BLaER1 treated with 17β-estradiol and CSF1 and Interleukin-3, amounts not matched to agents 10 nM and 100 nM (cell line): ENCODE measurements around the gene S1PR2.

ENCODE experiments used
- H3K27ac ChIP-seq, 11 experiments: shearing (Covaris generic); formaldehyde crosslinking; 2 replicates each; pipeline ENCODE4 v1.8.1; 2022
- H3K27me3 ChIP-seq, 11 experiments: shearing (Covaris generic); formaldehyde crosslinking; 2 replicates each; pipeline ENCODE4 v1.8.1; 2022
- H3K36me3 ChIP-seq, 11 experiments: shearing (Covaris generic); formaldehyde crosslinking; 2 replicates each; pipeline ENCODE4 v1.8.1; 2022
- H3K4me1 ChIP-seq, 10 experiments: shearing (Covaris generic); formaldehyde crosslinking; 2 replicates each; pipeline ENCODE4 v1.8.1; 2022
- H3K4me2 ChIP-seq, 11 experiments: shearing (Covaris generic); formaldehyde crosslinking; 2 replicates each; pipeline ENCODE4 v1.8.1; 2022
- H3K4me3 ChIP-seq, 10 experiments: shearing (Covaris generic); formaldehyde crosslinking; 2 replicates each; pipeline ENCODE4 v1.8.1; 2022
- H3K9ac ChIP-seq, 11 experiments: shearing (Covaris generic); formaldehyde crosslinking; 2 replicates each; pipeline ENCODE4 v1.8.1; 2022
- H3K9me3 ChIP-seq, 11 experiments: shearing (Covaris generic); formaldehyde crosslinking; replicated peaks in 1 of 11; 2 replicates each; pipeline ENCODE4 v1.8.1; 2022
- H4K20me1 ChIP-seq, 11 experiments: shearing (Covaris generic); formaldehyde crosslinking; 2 replicates each; pipeline ENCODE4 v1.8.1; 2022
- Cebpa-rat ChIP-seq, 11 experiments: shearing (Covaris generic); IDR thresholded peaks; 2 replicates each; pipeline ENCODE4 v1.8.1; 2022

The S1PR2 gene, protein sequence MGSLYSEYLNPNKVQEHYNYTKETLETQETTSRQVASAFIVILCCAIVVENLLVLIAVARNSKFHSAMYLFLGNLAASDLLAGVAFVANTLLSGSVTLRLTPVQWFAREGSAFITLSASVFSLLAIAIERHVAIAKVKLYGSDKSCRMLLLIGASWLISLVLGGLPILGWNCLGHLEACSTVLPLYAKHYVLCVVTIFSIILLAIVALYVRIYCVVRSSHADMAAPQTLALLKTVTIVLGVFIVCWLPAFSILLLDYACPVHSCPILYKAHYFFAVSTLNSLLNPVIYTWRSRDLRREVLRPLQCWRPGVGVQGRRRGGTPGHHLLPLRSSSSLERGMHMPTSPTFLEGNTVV

DNA sequence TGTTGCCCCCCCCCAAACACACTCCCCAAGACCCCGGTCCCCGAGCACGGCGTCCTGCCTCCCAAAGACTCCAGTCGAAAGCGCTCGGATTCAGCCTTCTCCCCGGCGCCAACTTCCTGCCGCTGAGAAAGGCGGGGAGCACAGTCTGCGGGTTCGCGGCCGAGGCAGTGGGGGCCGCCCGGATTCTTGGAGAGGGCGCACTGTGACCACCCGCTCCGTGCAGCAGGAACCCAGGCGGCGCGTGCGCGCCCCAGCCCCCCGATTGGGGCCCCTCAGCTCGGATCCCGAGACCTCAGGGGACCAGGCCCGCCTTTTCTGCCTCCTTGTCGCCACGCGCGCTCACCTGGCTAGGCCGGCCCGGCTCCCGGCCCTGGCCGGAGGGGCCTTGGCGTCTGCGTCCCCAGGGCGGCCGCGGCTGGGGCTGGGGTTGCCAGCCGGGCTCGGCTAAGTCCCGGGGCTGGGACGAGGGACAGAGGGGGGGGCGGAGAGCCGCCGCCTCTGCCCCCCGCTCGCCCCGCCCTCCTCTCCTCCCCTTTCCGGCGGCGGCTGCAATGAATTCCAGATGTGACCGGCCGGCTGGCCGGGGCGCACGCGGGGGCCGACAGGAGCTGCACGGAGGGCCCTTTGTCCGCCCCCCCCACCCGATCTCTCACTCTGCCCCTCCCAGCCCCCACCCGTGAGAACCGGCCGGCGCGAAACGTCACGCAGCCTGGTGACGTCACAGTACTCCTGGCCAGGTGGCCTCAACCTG, at the start of gene S1PR2:
TSS of gene S1PR2 (minus strand) at position 471 of the 751 bp plus-strand sequence. CDS start 6,426 bp downstream, outside the sequence.
- H4K20me1 ChIP-seq: peaks cover 0 to 39% (median 29%) of the 10 kb centered on the region in 11 experiments; a peak in 14 of 22 replicates
- H3K27me3 ChIP-seq: no peaks in the 10 kb centered on the region
- peak within 1 kb of the TSS; percentile 83 to 99 (median 92) for H3K4me3 ChIP-seq
- H3K27ac ChIP-seq: peak within 1 kb of the TSS; percentile 83 to 93 (median 89)
- peak within 1 kb of the TSS; percentile 93 to 100 (median 97) for H3K4me2 ChIP-seq
- H3K4me1 ChIP-seq: peaks cover 47 to 87% (median 80%) of the 10 kb centered on the region in 10 experiments
- no peaks in the 10 kb centered on the region for H3K9me3 ChIP-seq
- no peak for TF ChIP-seq Cebpa-rat (IDR thresholded peaks at IDR 0.05)
- peaks cover 0 to 10% (median 3%) of the 10 kb centered on the region in 11 experiments; a peak in 4 of 22 replicates for H3K36me3 ChIP-seq
- peak within 1 kb of the TSS; percentile 84 to 98 (median 92) for H3K9ac ChIP-seq

DNA sequence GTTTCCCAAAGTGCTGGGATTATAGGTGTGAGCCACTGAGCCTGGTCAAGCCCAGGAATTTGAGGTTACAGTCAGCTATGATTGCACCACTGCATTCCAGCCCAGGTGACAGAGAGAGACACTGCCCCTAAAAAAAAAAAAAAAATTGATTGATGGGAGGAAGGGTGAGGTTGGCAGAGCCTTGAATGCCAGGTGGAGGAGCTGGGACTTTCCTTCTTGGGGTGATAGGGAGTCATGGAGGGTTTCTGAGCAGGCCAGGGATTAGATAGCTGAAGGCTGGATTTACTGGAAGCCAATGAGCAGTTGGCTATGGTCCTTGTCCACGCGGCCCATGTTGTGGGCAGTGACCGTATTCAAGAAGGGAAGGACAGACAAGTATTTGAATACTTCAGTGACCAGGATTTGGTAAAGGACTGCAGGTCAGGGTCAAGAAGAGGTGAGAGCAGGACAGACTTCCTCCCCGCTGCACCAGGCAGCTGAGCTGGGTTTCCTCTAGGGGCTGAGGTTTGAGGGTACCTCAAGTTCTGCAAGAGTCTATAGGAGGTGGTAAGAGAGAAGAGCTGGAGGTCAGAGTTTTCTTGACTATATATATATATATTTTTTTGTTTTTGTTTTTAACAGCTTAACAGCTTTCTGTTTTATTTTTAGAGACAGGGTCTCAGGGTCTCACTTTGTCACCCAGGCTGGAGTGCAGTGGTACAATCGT, 48.8 kb upstream of the S1PR2 start:
- H3K4me3 ChIP-seq: no peak overlapping the region
- H3K4me1 ChIP-seq: peaks cover 12 to 97% (median 19%) of the 10 kb centered on the region in 10 experiments
- H3K27me3 ChIP-seq: no peaks in the 10 kb centered on the region
- no peak overlapping the region for H3K27ac ChIP-seq
- no peaks in the 10 kb centered on the region for H3K9me3 ChIP-seq
- peaks cover 0 to 100% (median under 1%) of the 10 kb centered on the region in 11 experiments; a peak in 10 of 22 replicates for H4K20me1 ChIP-seq
- H3K9ac ChIP-seq: peak overlapping the region in 4 of 11 experiments; percentile 19 to 33 (median 30); a peak in 4 of 22 replicates
- no peak for TF ChIP-seq Cebpa-rat (IDR thresholded peaks at IDR 0.05)
- H3K4me2 ChIP-seq: peak overlapping the region; percentile 28 to 78 (median 54)
- peaks cover 22 to 99% (median 45%) of the 10 kb centered on the region in 11 experiments for H3K36me3 ChIP-seq

GRCh38 chr19:10278935-10279334, 47.8 kb upstream of the S1PR2 start:
- H3K4me3 ChIP-seq: no peak overlapping the region
- H3K9me3 ChIP-seq: no peaks in the 10 kb centered on the region
- peaks cover 11 to 97% (median 17%) of the 10 kb centered on the region in 10 experiments for H3K4me1 ChIP-seq
- peaks cover 18 to 99% (median 43%) of the 10 kb centered on the region in 11 experiments for H3K36me3 ChIP-seq
- H4K20me1 ChIP-seq: peaks cover 0 to 100% (median 5%) of the 10 kb centered on the region in 11 experiments; a peak in 10 of 22 replicates
- TF ChIP-seq Cebpa-rat (IDR thresholded peaks at IDR 0.05): no peak
- peak overlapping the region in 4 of 11 experiments; percentile 28 to 70 (median 50); a peak in 8 of 22 replicates for H3K4me2 ChIP-seq
- H3K27me3 ChIP-seq: no peaks in the 10 kb centered on the region
- H3K9ac ChIP-seq: peak overlapping the region in 1 of 11 experiments; percentile 35; a peak in 2 of 22 replicates
- no peak overlapping the region for H3K27ac ChIP-seq

- H3K36me3 ChIP-seq: peaks cover 11 to 99% (median 35%) of the 10 kb centered on the region in 11 experiments; a peak in 20 of 22 replicates
These were observed 46.9 kb upstream of the S1PR2 start for GRCh38 chr19:10277795-10278589.

GRCh38 chr19:10274589-10274988, 43.5 kb upstream of the S1PR2 start:
- H3K4me3 ChIP-seq: peak overlapping the region in 3 of 10 experiments; percentile 69 to 81 (median 76); a peak in 2 of 20 replicates
- H3K4me2 ChIP-seq: peak overlapping the region in 3 of 11 experiments; percentile 93 to 98 (median 97); a peak in 6 of 22 replicates
- H3K36me3 ChIP-seq: peaks cover 11 to 78% (median 25%) of the 10 kb centered on the region in 11 experiments; a peak in 20 of 22 replicates
- H3K4me1 ChIP-seq: peaks cover 31 to 90% (median 41%) of the 10 kb centered on the region in 10 experiments
- no peaks in the 10 kb centered on the region for H3K9me3 ChIP-seq
- H3K27me3 ChIP-seq: no peaks in the 10 kb centered on the region
- peak overlapping the region in 3 of 11 experiments; percentile 18 to 96 (median 65); a peak in 4 of 22 replicates for H3K9ac ChIP-seq
- TF ChIP-seq Cebpa-rat (IDR thresholded peaks at IDR 0.05): no peak
- no peak overlapping the region; a peak in 1 of 22 replicates for H3K27ac ChIP-seq
- peaks cover 0 to 84% (median 5%) of the 10 kb centered on the region in 11 experiments; a peak in 10 of 22 replicates for H4K20me1 ChIP-seq

More at GRCh38 chr19:10277795-10278589, 46.9 kb upstream of the S1PR2 start:
- H3K4me3 ChIP-seq: no peak overlapping the region
- H3K4me1 ChIP-seq: peaks cover 11 to 97% (median 19%) of the 10 kb centered on the region in 10 experiments
- H3K27ac ChIP-seq: no peak overlapping the region
- H4K20me1 ChIP-seq: peaks cover 0 to 100% (median 5%) of the 10 kb centered on the region in 11 experiments; a peak in 10 of 22 replicates
- H3K27me3 ChIP-seq: no peaks in the 10 kb centered on the region
- H3K4me2 ChIP-seq: peak overlapping the region in 3 of 11 experiments; percentile 28 to 70 (median 36); a peak in 5 of 22 replicates
- H3K9ac ChIP-seq: peak overlapping the region in 1 of 11 experiments; percentile 35; a peak in 1 of 22 replicates
- H3K9me3 ChIP-seq: no peaks in the 10 kb centered on the region
- TF ChIP-seq Cebpa-rat (IDR thresholded peaks at IDR 0.05): no peak

DNA sequence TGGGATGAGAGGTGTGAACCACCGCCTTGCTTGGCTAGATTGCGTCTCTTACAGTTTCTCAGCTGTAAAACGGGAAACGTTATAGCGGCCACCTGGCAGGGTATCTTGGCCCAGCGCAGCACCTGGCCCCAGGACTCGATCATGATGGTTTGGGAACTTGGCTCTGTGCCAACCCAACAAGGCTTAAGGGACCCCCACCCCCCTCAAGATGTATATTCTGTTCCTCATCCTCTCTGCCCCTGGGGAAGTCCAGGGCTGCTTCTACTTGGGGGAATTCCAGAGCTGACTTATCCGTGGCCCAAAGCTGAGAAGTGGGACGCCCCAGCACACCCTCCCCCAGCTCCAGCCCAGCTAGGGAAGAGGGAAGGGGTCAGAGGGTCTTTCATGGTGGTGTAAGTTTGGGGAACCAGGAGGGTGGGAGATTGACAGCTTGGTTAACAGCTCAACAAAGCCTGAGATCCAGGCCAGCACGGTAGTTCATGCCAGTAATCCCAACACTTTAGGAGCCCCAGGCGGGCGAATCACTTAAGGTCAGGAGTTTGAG, 40.5 kb upstream of the S1PR2 start:
- H4K20me1 ChIP-seq: peaks cover 0 to 55% (median 5%) of the 10 kb centered on the region in 11 experiments; a peak in 9 of 22 replicates
- no peak for TF ChIP-seq Cebpa-rat (IDR thresholded peaks at IDR 0.05)
- peaks cover 8 to 49% (median 16%) of the 10 kb centered on the region in 11 experiments; a peak in 18 of 22 replicates for H3K36me3 ChIP-seq
- H3K27ac ChIP-seq: peak overlapping the region; percentile 66 to 99 (median 86); a peak in 21 of 22 replicates
- H3K9ac ChIP-seq: peak overlapping the region; percentile 70 to 96 (median 79)
- no peaks in the 10 kb centered on the region for H3K27me3 ChIP-seq
- H3K9me3 ChIP-seq: no peaks in the 10 kb centered on the region
- peaks cover 28 to 81% (median 43%) of the 10 kb centered on the region in 10 experiments for H3K4me1 ChIP-seq
- H3K4me3 ChIP-seq: peak overlapping the region; percentile 52 to 81 (median 62)
- H3K4me2 ChIP-seq: peak overlapping the region; percentile 83 to 98 (median 93)
